Stomach (tissue), 9 donors: ENCODE measurements around the gene SORCS2. TPM values are rescaled to one million over a fixed set of nuclear protein-coding genes. Genes with fewer than 3 reads are reported as not detected.

Experiments
- DNase-seq, 2 donors: peaks; one replicate each; pipeline versions ENCODE4 v3.0.0 to v3.0.0-alpha.2; 2013 to 2019
- H3K27ac ChIP-seq, 5 donors: fragments of 200-600 bp in 4 of 5; sonication (generic) in 4 of 5; one replicate each; pipeline ENCODE4 v1.5.1; 2013 to 2019; ENCODE audit warnings: mild to moderate bottlenecking in 1 of 5, moderate library complexity in 1 of 5
- H3K27me3 ChIP-seq, 3 donors: fragments of 200-600 bp; sonication (generic); one replicate each; pipeline ENCODE4 v1.5.1; 2017 to 2019; ENCODE audit warnings: mixed run types in 1 of 3
- H3K36me3 ChIP-seq, 4 donors: fragments of 200-600 bp; sonication (generic); 1 replicate in 3 of 4; 2 replicates in 1 of 4; pipeline ENCODE4 v1.5.1; 2016 to 2019
- H3K4me1 ChIP-seq, 4 donors: fragments of 200-600 bp; sonication (generic); one replicate each; pipeline ENCODE4 v1.5.1; 2016 to 2019
- H3K4me3 ChIP-seq, 4 donors: fragments of 200-600 bp; sonication (generic) in 3 of 4; one replicate each; pipeline ENCODE4 v1.5.1; 2016 to 2019; ENCODE audit warnings: mild to moderate bottlenecking in 1 of 4
- H3K9me3 ChIP-seq, 4 donors: fragments of 200-600 bp; sonication (generic); one replicate each; pipeline ENCODE4 v1.5.1; 2016 to 2019
- CTCF ChIP-seq, 7 experiments: fragments of 450-650 bp in 4 of 7; fragments of 200-600 bp in 3 of 7; sonication (generic) in 3 of 7; IDR thresholded peaks; one replicate each; pipeline ENCODE4 v1.5.1; 2016 to 2019; ENCODE audit warnings: antibody characterized with exemption in 7 of 7, control low read depth in 2 of 7, mild to moderate bottlenecking in 1 of 7
- EP300 ChIP-seq: sonication (generic); formaldehyde crosslinking; IDR thresholded peaks from one replicate; pipeline ENCODE4 v1.6.1; 2017; ENCODE audit warnings: antibody characterized with exemption
- POLR2A ChIP-seq, 4 donors: fragments of 450-650 bp; IDR thresholded peaks; one replicate each; pipeline ENCODE4 v1.6.1; 2016; ENCODE audit warnings: antibody characterized with exemption in 4 of 4, control low read depth in 2 of 4, mild to moderate bottlenecking in 1 of 4, moderate library complexity in 1 of 4
- POLR2AphosphoS5 ChIP-seq, 3 donors: sonication (generic); formaldehyde crosslinking; IDR thresholded peaks; one replicate each; pipeline ENCODE4 v1.6.1; 2016; ENCODE audit warnings: antibody characterized with exemption in 3 of 3
- WGBS, 5 donors: extraction: QIAGEN DNeasy Blood & Tissue Kit in 3 of 5; methylation state at CpG; one replicate each; pipeline versions ENCODE4 v1.1.5 to v1.1.7; 2013 to 2018; 5-methylcytosine and 5-hydroxymethylcytosine counted together
- intact Hi-C: fragments of 100-400 bp; cut with DNase I; formaldehyde crosslinking; loops from one replicate; pipeline ENCODE4 v1.15.1; 2023; ENCODE audit warnings: low total_unique reads
- polyA plus RNA-seq, 3 donors: library from polyadenylated mRNA; stranded (reverse); fragments of 200-250 nt; gene quantifications; one replicate each; pipeline ENCODE4 v1.2.3, GENCODE V29; 2013
- total RNA-seq, 5 donors: library from RNA; depleted of rRNA; stranded (reverse); fragments of >200 nt; gene quantifications; one replicate each; pipeline versions ENCODE4 v1.1.0 to v1.2.3, GENCODE V29; 2014 to 2016
- donor health status: healthy with polysubstance abuse.
- donor health status: Bipolar disorder and iron deficiency.
- donor health status: healthy.

The SORCS2 gene
- total and polyA plus RNA-seq, 8 donors, result under 0.01 to 13.0 (median 0.50) TPM; not detected in 1

GRCh38 chr4:7630568-7631287, 438.4 kb downstream of the SORCS2 start:
- WGBS, 5 donors, result 39 to 70% (median 58%) methylated on average over 17 of the region's 17 CpGs
- H3K27me3 ChIP-seq, result peaks cover 0 to 28% (median 0%) of the 10 kb centered on the region in 3 donors
- DNase-seq, result peak in 1 of 2 donors; percentile 65
- peaks cover 0 to 24% (median 16%) of the 10 kb centered on the region in 4 donors for H3K4me1 ChIP-seq
- H3K36me3 ChIP-seq, result no peaks in the 10 kb centered on the region
- H3K27ac ChIP-seq, result peak overlapping the region in 2 of 5 donors; percentile 1 to 2
- H3K4me3 ChIP-seq, result no peak overlapping the region
- H3K9me3 ChIP-seq, result peaks cover 0 to 12% (median 5%) of the 10 kb centered on the region in 4 donors
- intact Hi-C loops, result no loop called here
- no peak for TF ChIP-seq CTCF (IDR thresholded peaks at IDR 0.05)
- no peak for TF ChIP-seq POLR2A (IDR thresholded peaks at IDR 0.05)
- TF ChIP-seq POLR2AphosphoS5 (IDR thresholded peaks at IDR 0.05), result no peak
- TF ChIP-seq EP300, result no peak

- intact Hi-C loops, result no loop called here
- DNase-seq, result no peak
- H3K4me3 ChIP-seq, result no peak overlapping the region
- H3K36me3 ChIP-seq, result no peaks in the 10 kb centered on the region
- peaks cover 0 to 36% (median 0%) of the 10 kb centered on the region in 3 donors for H3K27me3 ChIP-seq
- H3K9me3 ChIP-seq, result peaks cover 0 to 12% (median 5%) of the 10 kb centered on the region in 4 donors
- WGBS, 5 donors, result 31 to 54% (median 49%) methylated on average over 8 to 10 of the region's 10 CpGs
- TF ChIP-seq CTCF (IDR thresholded peaks at IDR 0.05) (no peak), POLR2A (IDR thresholded peaks at IDR 0.05) (no peak), EP300 (no peak), POLR2AphosphoS5 (IDR thresholded peaks at IDR 0.05) (no peak)
- H3K4me1 ChIP-seq, result peaks cover 0 to 27% (median 17%) of the 10 kb centered on the region in 4 donors
- H3K27ac ChIP-seq, result peak overlapping the region in 2 of 5 donors; percentile 1 to 2
Measured at GRCh38 chr4:7631288-7632014, 439.1 kb downstream of the SORCS2 start.

GRCh38 chr4:7632341-7632740, 440.0 kb downstream of the SORCS2 start:
- TF ChIP-seq POLR2AphosphoS5 (IDR thresholded peaks at IDR 0.05) (no peak), CTCF (IDR thresholded peaks at IDR 0.05) (no peak), POLR2A (IDR thresholded peaks at IDR 0.05) (no peak), EP300 (no peak)
- peaks cover 0 to 45% (median 0%) of the 10 kb centered on the region in 3 donors for H3K27me3 ChIP-seq
- peaks cover 0 to 12% (median 5%) of the 10 kb centered on the region in 4 donors for H3K9me3 ChIP-seq
- H3K36me3 ChIP-seq, result no peaks in the 10 kb centered on the region
- DNase-seq, result no peak
- H3K27ac ChIP-seq, result no peak overlapping the region
- 61 to 82% (median 64%) methylated on average over 12 of the region's 12 CpGs for WGBS, 5 donors
- H3K4me1 ChIP-seq, result peaks cover 0 to 27% (median 17%) of the 10 kb centered on the region in 4 donors
- intact Hi-C loops, result no loop called here
- no peak overlapping the region for H3K4me3 ChIP-seq

- no peak for DNase-seq
- WGBS, 5 donors, result 76 to 94% (median 83%) methylated on average over 4 to 5 of the region's 5 CpGs
- peaks cover 0 to 27% (median 17%) of the 10 kb centered on the region in 4 donors for H3K4me1 ChIP-seq
- peaks cover 0 to 42% (median 0%) of the 10 kb centered on the region in 3 donors for H3K27me3 ChIP-seq
- H3K9me3 ChIP-seq, result peaks cover 0 to 12% (median 5%) of the 10 kb centered on the region in 4 donors
- no peaks in the 10 kb centered on the region for H3K36me3 ChIP-seq
- intact Hi-C loops, result no loop called here
- no peak overlapping the region for H3K4me3 ChIP-seq
- H3K27ac ChIP-seq, result no peak overlapping the region
- no peak for TF ChIP-seq POLR2A (IDR thresholded peaks at IDR 0.05)
Measured at GRCh38 chr4:7632971-7633370, 440.6 kb downstream of the SORCS2 start.
